ENCODE results near the gene CDC42BPG.

CDC42BPG gene

DNA sequence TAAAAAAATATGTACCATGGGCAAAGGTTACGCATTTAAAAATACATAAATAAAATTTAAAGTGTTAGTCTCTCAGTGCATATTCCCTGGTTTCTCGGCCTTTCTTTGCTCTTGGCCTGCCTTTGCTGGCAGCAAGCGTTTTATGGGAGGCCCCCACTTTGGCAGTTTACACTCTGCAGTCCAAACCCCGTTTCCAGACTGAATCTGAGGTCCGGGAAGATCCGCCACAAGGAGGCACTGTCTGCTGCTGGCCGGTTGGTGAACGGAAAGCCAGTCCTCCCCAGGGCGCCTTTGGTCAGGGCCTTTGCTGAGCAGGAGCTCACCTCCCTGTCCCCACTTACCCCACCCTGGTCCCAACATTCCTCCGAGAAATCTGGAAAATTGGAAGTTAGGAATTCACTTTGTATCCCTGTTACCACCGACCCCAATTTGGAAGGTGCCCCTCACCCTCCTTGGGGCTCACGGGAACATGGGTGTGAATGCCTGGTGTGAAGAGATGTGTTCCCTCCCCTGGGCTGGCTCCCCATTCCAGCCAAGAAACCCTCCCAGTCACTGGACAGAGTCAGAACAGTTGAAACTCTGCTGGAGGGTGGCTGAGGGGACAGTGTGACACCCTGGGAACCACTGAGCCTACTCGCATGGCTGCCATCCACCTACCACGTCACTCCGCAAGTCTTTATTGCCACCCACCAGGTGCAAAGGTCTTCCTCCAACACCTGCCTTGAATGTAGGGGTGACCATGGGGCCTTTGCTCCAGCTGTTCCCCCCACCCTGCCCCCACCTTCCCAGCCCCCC is 56.7 kb downstream of the CDC42BPG start:
- DNase-seq, result peak; percentile 38 to 78
- no peak overlapping the region for H3K18ac ChIP-seq (ENCODE audit: low read length)
- H3K4me3 ChIP-seq (ENCODE audit: low read depth, low read length), result no peak overlapping the region
- H2BK5ac ChIP-seq (ENCODE audit: low read depth, low read length, poor library complexity), result no peak overlapping the region
- H3K79me2 ChIP-seq (ENCODE audit: control insufficient read depth, insufficient read depth, low read length, poor library complexity), result no peaks in the 10 kb centered on the region
- H3K4me1 ChIP-seq (ENCODE audit: control insufficient read depth in 1 of 2, insufficient read depth in 2 of 2, low read length in 2 of 2), result no peaks in the 10 kb centered on the region
- no peak overlapping the region for H2BK12ac ChIP-seq (ENCODE audit: low read length)
- H2AK5ac ChIP-seq (ENCODE audit: low read length), result no peak overlapping the region
- H3K79me1 ChIP-seq (ENCODE audit: low read length), result no peaks in the 10 kb centered on the region
- no peak overlapping the region for H3K14ac ChIP-seq (ENCODE audit: low read length)
- H3K9me3 ChIP-seq (ENCODE audit: insufficient read depth, low read depth, low read length), result no peaks in the 10 kb centered on the region
- no peak overlapping the region for H4K8ac ChIP-seq (ENCODE audit: low read depth, low read length)
- no peak overlapping the region for H3K9ac ChIP-seq (ENCODE audit: low read length)
- H3K27ac ChIP-seq (ENCODE audit: low read depth, low read length), result no peak overlapping the region
- H3K23ac ChIP-seq (ENCODE audit: low read length), result no peak overlapping the region
- WGBS (ENCODE audit: extremely low coverage, insufficient coverage, insufficient read length), result no CpG with 5 or more reads among the region's 15 CpGs
- H3K4ac ChIP-seq (ENCODE audit: low read depth, low read length), result no peak overlapping the region
- peaks cover 29 to 34% of the 10 kb centered on the region in 2 experiments for H3K36me3 ChIP-seq (ENCODE audit: control insufficient read depth in 1 of 2, insufficient read depth in 2 of 2, low read length in 2 of 2)
- H4K12ac ChIP-seq (ENCODE audit: low read depth, low read length), result peak overlapping the region; percentile 14
- no peak overlapping the region for H2BK120ac ChIP-seq (ENCODE audit: insufficient read depth, low read length, poor library complexity)
- H2AFZ ChIP-seq (ENCODE audit: insufficient read depth, low read length, poor library complexity), result no peak overlapping the region
- H4K91ac ChIP-seq (ENCODE audit: low read depth, low read length), result no peak overlapping the region
- no peaks in the 10 kb centered on the region for H3K27me3 ChIP-seq (ENCODE audit: insufficient read depth, low read length)
- no peak overlapping the region for H3K4me2 ChIP-seq (ENCODE audit: low read length)

DNA sequence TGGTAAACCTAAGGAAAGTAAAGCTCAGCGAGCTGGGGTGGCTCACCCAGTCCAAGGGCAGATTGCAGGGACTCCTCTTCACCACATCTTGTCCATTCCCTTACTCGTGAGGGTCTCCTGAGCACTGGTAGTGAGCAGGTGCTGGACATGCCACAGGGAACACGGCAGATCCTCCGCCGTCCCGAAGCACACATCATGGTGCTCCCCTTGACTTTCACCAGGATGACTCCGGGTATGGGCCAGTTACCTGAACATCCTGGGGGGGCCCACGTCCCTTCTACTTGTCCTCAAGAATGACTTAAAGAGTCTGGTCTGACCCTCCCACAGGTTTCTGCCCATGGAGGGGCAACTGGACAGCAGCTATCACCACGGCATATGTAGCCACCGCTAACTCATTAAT is 58.1 kb downstream of the CDC42BPG start:
- DNase-seq, result no peak
- Histone ChIP-seq H3K36me3 (ENCODE audit: control insufficient read depth in 1 of 2, insufficient read depth in 2 of 2, low read length in 2 of 2) (peaks cover 22 to 27% of the 10 kb centered on the region in 2 experiments), H4K91ac (ENCODE audit: low read depth, low read length) (no peak overlapping the region), H3K79me1 (ENCODE audit: low read length) (no peaks in the 10 kb centered on the region), H3K4ac (ENCODE audit: low read depth, low read length) (no peak overlapping the region), H4K12ac (ENCODE audit: low read depth, low read length) (no peak overlapping the region), H3K27me3 (ENCODE audit: insufficient read depth, low read length) (no peaks in the 10 kb centered on the region), H3K23ac (ENCODE audit: low read length) (no peak overlapping the region), H2BK5ac (ENCODE audit: low read depth, low read length, poor library complexity) (no peak overlapping the region), H3K9me3 (ENCODE audit: insufficient read depth, low read depth, low read length) (no peaks in the 10 kb centered on the region), H3K4me3 (ENCODE audit: low read depth, low read length) (no peak overlapping the region), H3K18ac (ENCODE audit: low read length) (no peak overlapping the region), H3K79me2 (ENCODE audit: control insufficient read depth, insufficient read depth, low read length, poor library complexity) (no peaks in the 10 kb centered on the region), H4K8ac (ENCODE audit: low read depth, low read length) (no peak overlapping the region), H2BK12ac (ENCODE audit: low read length) (no peak overlapping the region), H3K4me2 (ENCODE audit: low read length) (no peak overlapping the region), H3K4me1 (ENCODE audit: control insufficient read depth in 1 of 2, insufficient read depth in 2 of 2, low read length in 2 of 2) (no peaks in the 10 kb centered on the region), H2AK5ac (ENCODE audit: low read length) (no peak overlapping the region), H3K14ac (ENCODE audit: low read length) (no peak overlapping the region), H3K27ac (ENCODE audit: low read depth, low read length) (no peak overlapping the region), H2AFZ (ENCODE audit: insufficient read depth, low read length, poor library complexity) (no peak overlapping the region), H2BK120ac (ENCODE audit: insufficient read depth, low read length, poor library complexity) (no peak overlapping the region), H3K9ac (ENCODE audit: low read length) (no peak overlapping the region)
- WGBS (ENCODE audit: extremely low coverage, insufficient coverage, insufficient read length), result no CpG with 5 or more reads among the region's 10 CpGs

DNA sequence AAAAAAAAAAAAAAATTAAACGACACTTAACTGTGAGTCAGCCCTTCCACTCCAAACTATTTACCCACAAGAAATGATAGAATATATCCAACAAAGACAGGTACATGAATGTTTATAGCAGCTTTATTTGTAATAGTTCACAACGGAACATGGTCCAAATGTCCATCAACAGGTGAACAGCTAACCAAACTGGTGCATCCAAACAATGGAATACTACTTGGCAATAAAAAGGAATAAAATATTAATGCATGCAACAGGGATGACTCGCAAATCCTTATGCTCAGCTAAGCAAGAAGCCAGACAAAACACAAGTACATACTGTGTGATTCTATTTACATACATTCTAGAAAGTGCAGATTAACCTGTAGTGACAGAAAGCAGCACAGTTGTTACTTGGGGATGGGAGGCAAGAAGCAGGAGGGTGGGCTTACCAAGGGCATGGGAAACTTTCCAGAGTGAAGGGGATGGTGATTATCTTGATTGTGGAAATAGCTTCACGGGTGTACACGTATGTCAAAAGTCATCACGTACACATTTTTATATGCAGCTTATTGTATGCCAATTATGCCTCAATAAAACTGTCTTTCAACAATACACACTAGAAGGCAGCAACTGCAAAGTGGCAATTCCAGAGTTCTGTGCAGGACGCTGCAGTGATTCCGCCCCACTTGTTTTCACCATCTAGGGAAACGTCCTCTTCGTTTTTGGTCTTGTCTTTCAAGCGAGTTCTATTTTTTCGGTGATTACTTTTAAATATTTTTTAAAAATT is 59.5 kb downstream of the CDC42BPG start:
- Histone ChIP-seq H3K4me2 (ENCODE audit: low read length) (no peak overlapping the region), H3K18ac (ENCODE audit: low read length) (no peak overlapping the region), H3K9me3 (ENCODE audit: insufficient read depth, low read depth, low read length) (no peaks in the 10 kb centered on the region), H2BK5ac (ENCODE audit: low read depth, low read length, poor library complexity) (no peak overlapping the region), H2AFZ (ENCODE audit: insufficient read depth, low read length, poor library complexity) (no peak overlapping the region), H3K36me3 (ENCODE audit: control insufficient read depth in 1 of 2, insufficient read depth in 2 of 2, low read length in 2 of 2) (peaks cover 15 to 20% of the 10 kb centered on the region in 2 experiments), H3K9ac (ENCODE audit: low read length) (no peak overlapping the region), H3K14ac (ENCODE audit: low read length) (no peak overlapping the region), H3K27me3 (ENCODE audit: insufficient read depth, low read length) (no peaks in the 10 kb centered on the region), H2AK5ac (ENCODE audit: low read length) (no peak overlapping the region), H4K8ac (ENCODE audit: low read depth, low read length) (no peak overlapping the region), H3K79me1 (ENCODE audit: low read length) (no peaks in the 10 kb centered on the region), H2BK12ac (ENCODE audit: low read length) (no peak overlapping the region), H3K27ac (ENCODE audit: low read depth, low read length) (no peak overlapping the region), H4K12ac (ENCODE audit: low read depth, low read length) (no peak overlapping the region), H4K91ac (ENCODE audit: low read depth, low read length) (no peak overlapping the region), H3K4me3 (ENCODE audit: low read depth, low read length) (no peak overlapping the region), H2BK120ac (ENCODE audit: insufficient read depth, low read length, poor library complexity) (no peak overlapping the region), H3K4me1 (ENCODE audit: control insufficient read depth in 1 of 2, insufficient read depth in 2 of 2, low read length in 2 of 2) (no peaks in the 10 kb centered on the region), H3K4ac (ENCODE audit: low read depth, low read length) (no peak overlapping the region), H3K23ac (ENCODE audit: low read length) (no peak overlapping the region), H3K79me2 (ENCODE audit: control insufficient read depth, insufficient read depth, low read length, poor library complexity) (no peaks in the 10 kb centered on the region)
- DNase-seq, result no peak
- WGBS (ENCODE audit: extremely low coverage, insufficient coverage, insufficient read length), result no CpG with 5 or more reads among the region's 12 CpGs

DNA sequence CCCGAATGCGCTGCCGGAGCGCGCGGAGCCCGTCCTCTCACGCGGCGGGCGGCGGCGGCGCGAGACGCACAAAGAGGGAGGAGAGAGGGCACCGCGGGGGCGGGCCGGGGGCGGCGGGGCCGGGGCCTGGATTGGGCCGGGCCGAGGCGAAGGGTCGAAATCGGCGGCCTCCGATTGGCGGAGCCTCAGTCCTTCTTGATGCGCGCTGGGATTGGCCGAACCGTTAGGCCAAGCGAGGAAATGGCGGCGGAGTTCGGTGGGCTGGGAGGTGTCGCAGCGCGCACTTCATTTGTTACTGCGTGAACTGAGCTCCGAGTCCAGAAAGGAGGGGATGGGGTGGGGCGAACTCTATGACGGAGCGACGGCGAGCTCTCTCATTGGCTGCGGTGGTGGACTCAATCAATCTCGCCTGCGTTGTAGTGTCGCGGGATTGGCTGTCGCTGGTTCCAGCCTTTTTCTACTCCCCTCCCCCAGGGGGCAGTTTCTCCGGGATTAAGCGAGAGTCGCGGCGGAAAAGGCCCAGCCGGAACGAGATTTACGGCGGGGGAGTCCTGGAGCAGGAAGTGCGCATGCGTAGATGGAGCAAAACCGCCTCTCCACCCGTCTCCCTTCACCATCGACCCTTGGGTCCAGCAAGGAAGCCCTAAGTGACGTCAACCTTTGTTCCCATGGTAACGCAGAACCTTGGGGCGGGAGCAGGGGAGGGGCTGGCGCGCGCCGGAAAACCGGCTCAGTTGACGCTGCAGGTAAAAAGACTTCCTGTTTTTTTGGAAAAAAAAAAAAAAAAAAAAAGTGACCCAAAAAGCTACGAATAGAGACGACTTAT is 65.8 kb downstream of the CDC42BPG start, which contains the start of gene SF1:
TSS of gene SF1 (minus strand) at position 70 of the 826 bp plus-strand sequence. CDS start 150 bp downstream, outside the sequence.
- Histone ChIP-seq H2AFZ (ENCODE audit: insufficient read depth, low read length, poor library complexity) (peak within 1 kb of the TSS; percentile 66), H4K12ac (ENCODE audit: low read depth, low read length) (peak within 1 kb of the TSS; percentile 88), H3K4me1 (ENCODE audit: control insufficient read depth in 1 of 2, insufficient read depth in 2 of 2, low read length in 2 of 2) (peaks cover 3 to 4% of the 10 kb centered on the region in 2 experiments), H3K79me1 (ENCODE audit: low read length) (peaks cover 10% of the 10 kb centered on the region), H4K91ac (ENCODE audit: low read depth, low read length) (peak within 1 kb of the TSS; percentile 91), H3K4ac (ENCODE audit: low read depth, low read length) (peak within 1 kb of the TSS; percentile 99), H3K36me3 (ENCODE audit: control insufficient read depth in 1 of 2, insufficient read depth in 2 of 2, low read length in 2 of 2) (peaks cover 10 to 25% of the 10 kb centered on the region in 2 experiments), H2BK5ac (ENCODE audit: low read depth, low read length, poor library complexity) (peak within 1 kb of the TSS; percentile 89), H2BK120ac (ENCODE audit: insufficient read depth, low read length, poor library complexity) (peak within 1 kb of the TSS; percentile 86), H3K79me2 (ENCODE audit: control insufficient read depth, insufficient read depth, low read length, poor library complexity) (peaks cover 14% of the 10 kb centered on the region), H3K14ac (ENCODE audit: low read length) (peak within 1 kb of the TSS; percentile 79), H2BK12ac (ENCODE audit: low read length) (no peak within 1 kb of the TSS), H3K27ac (ENCODE audit: low read depth, low read length) (peak within 1 kb of the TSS; percentile 99), H3K4me3 (ENCODE audit: low read depth, low read length) (peak within 1 kb of the TSS; percentile 97), H4K8ac (ENCODE audit: low read depth, low read length) (peak within 1 kb of the TSS; percentile 97), H3K4me2 (ENCODE audit: low read length) (peak within 1 kb of the TSS; percentile 71), H3K23ac (ENCODE audit: low read length) (no peak within 1 kb of the TSS), H2AK5ac (ENCODE audit: low read length) (peak within 1 kb of the TSS; percentile 49), H3K27me3 (ENCODE audit: insufficient read depth, low read length) (no peaks in the 10 kb centered on the region), H3K18ac (ENCODE audit: low read length) (peak within 1 kb of the TSS; percentile 90), H3K9me3 (ENCODE audit: insufficient read depth, low read depth, low read length) (no peaks in the 10 kb centered on the region), H3K9ac (ENCODE audit: low read length) (peak within 1 kb of the TSS; percentile 99)
- peak; percentile 100 for DNase-seq
- no CpG with 5 or more reads among the region's 80 CpGs for WGBS (ENCODE audit: extremely low coverage, insufficient coverage, insufficient read length)
